Body of pancreas (tissue), 4 donors: Measurements from ENCODE around the gene NIN. TPM values are rescaled to one million over a fixed set of nuclear protein-coding genes. Genes with fewer than 3 reads are reported as not detected.

Experiments used
- ATAC-seq: fragments of 150-250 bp; one replicate; pipeline ENCODE4 v1.9.1; 2016
- DNase-seq, 4 donors: peaks; one replicate each; pipeline ENCODE4 v3.0.0-alpha.2; 2019
- H3K27ac ChIP-seq, 4 donors: fragments of 200-600 bp; sonication (generic); 1 replicate in 3 of 4; 2 replicates in 1 of 4; pipeline versions ENCODE4 v1.5.1 to v1.6.1; 2016 to 2019; ENCODE audit warnings: mild to moderate bottlenecking in 1 of 4, mixed read lengths in 1 of 4, moderate library complexity in 1 of 4
- H3K27me3 ChIP-seq, 2 donors: fragments of 200-600 bp; sonication (generic); one replicate each; pipeline ENCODE4 v1.6.0; 2016; ENCODE audit warnings: mild to moderate bottlenecking in 1 of 2
- H3K36me3 ChIP-seq, 2 donors: fragments of 200-600 bp; sonication (generic); replicated peaks in 1 of 2; 2 replicates each; pipeline ENCODE4 v1.5.1; 2016; ENCODE audit warnings: low read depth in 2 of 2; ENCODE audit not compliant: insufficient read depth in 1 of 2
- H3K4me1 ChIP-seq: fragments of 200-600 bp; sonication (generic); one replicate; pipeline ENCODE4 v1.6.0; 2016
- H3K4me3 ChIP-seq, 2 donors: fragments of 200-600 bp; sonication (generic); 1 replicate in 1 of 2; 2 replicates in 1 of 2; pipeline ENCODE4 v1.5.1; 2016 to 2019
- H3K9me3 ChIP-seq, 3 donors: fragments of 200-600 bp; sonication (generic); 1 replicate in 2 of 3; 2 replicates in 1 of 3; pipeline ENCODE4 v1.5.1; 2016
- CTCF ChIP-seq, 7 experiments: fragments of 450-650 bp in 4 of 7; fragments of 200-600 bp in 3 of 7; sonication (generic) in 3 of 7; IDR thresholded peaks; one replicate each; pipeline ENCODE4 v1.5.1; 2016 to 2019; ENCODE audit warnings: antibody characterized with exemption in 7 of 7
- POLR2A ChIP-seq, 3 donors: fragments of 450-650 bp; IDR thresholded peaks; one replicate each; pipeline ENCODE4 v1.6.1; 2016; ENCODE audit warnings: antibody characterized with exemption in 3 of 3, mild to moderate bottlenecking in 2 of 3
- WGBS, 2 donors: methylation state at CpG; one replicate each; pipeline ENCODE4 v1.1.5; 2017; 5-methylcytosine and 5-hydroxymethylcytosine counted together
- intact Hi-C: fragments of 100-400 bp; cut with DNase I; formaldehyde crosslinking; loops from one replicate; pipeline ENCODE4 v1.15.1; 2023
- total RNA-seq, 2 donors: library from RNA; depleted of rRNA; stranded (reverse); fragments of >200 nt; gene quantifications; one replicate each; pipeline ENCODE4 v1.1.0, GENCODE V29; 2016

NIN gene
- total RNA-seq, 2 donors from 2014 or later, result 6.6 to 16.9 TPM

GRCh38 chr14:50769863-50770500, 61.0 kb downstream of the NIN start:
- DNase-seq, result peak; percentile 81 to 91 (median 84)
- Histone ChIP-seq H3K4me1 (peaks cover 92% of the 10 kb centered on the region), H3K36me3 (no peaks in the 10 kb centered on the region), H3K27ac (peak overlapping the region; percentile 48 to 75 (median 74)), H3K9me3 (no peaks in the 10 kb centered on the region), H3K27me3 (no peaks in the 10 kb centered on the region), H3K4me3 (no peak overlapping the region)
- ATAC-seq, result peak; percentile 89
- no peak for TF ChIP-seq CTCF (IDR thresholded peaks at IDR 0.05)
- TF ChIP-seq POLR2A (IDR thresholded peaks at IDR 0.05), result peak in 2 of 3 donors; percentile 32 to 52
- WGBS, 2 donors, result 35 to 39% methylated on average over 13 of the region's 13 CpGs
- intact Hi-C loops, result loop anchor here (10.0 kb wide), 2 partner anchors 165 to 455 kb away; partner anchors contain the start of genes DMAC2L and L2HGDH

- Histone ChIP-seq H3K36me3 (no peaks in the 10 kb centered on the region), H3K4me1 (peaks cover 91% of the 10 kb centered on the region), H3K27ac (peak overlapping the region; percentile 16 to 74 (median 32)), H3K4me3 (no peak overlapping the region), H3K9me3 (no peaks in the 10 kb centered on the region), H3K27me3 (no peaks in the 10 kb centered on the region)
- WGBS, 2 donors, result 78 to 83% methylated on average over 3 of the region's 3 CpGs
- TF ChIP-seq CTCF (IDR thresholded peaks at IDR 0.05), result no peak
- DNase-seq, result no peak
- ATAC-seq, result no peak
- intact Hi-C loops, result no loop called here
Observed at GRCh38 chr14:50768680-50769079, 62.3 kb downstream of the NIN start.

GRCh38 chr14:50766338-50766886, 64.5 kb downstream of the NIN start:
- Histone ChIP-seq H3K9me3 (no peaks in the 10 kb centered on the region), H3K27ac (peak overlapping the region; percentile 29 to 78 (median 45)), H3K4me3 (no peak overlapping the region), H3K36me3 (no peaks in the 10 kb centered on the region), H3K27me3 (no peaks in the 10 kb centered on the region), H3K4me1 (peaks cover 92% of the 10 kb centered on the region)
- TF ChIP-seq CTCF (IDR thresholded peaks at IDR 0.05) (no peak), POLR2A (IDR thresholded peaks at IDR 0.05) (no peak)
- ATAC-seq (no peak), DNase-seq (peak in 2 of 4 donors; percentile 30 to 42)
- WGBS, 2 donors, result 18 to 20% methylated on average over 6 of the region's 6 CpGs
- intact Hi-C loops, result no loop called here

GRCh38 chr14:50763382-50764007, 67.5 kb downstream of the NIN start:
- no peaks in the 10 kb centered on the region for H3K27me3 ChIP-seq
- no peak overlapping the region for H3K4me3 ChIP-seq
- H3K27ac ChIP-seq, result peak overlapping the region; percentile 50 to 80 (median 72)
- ATAC-seq (peak; percentile 90), DNase-seq (peak; percentile 77 to 88 (median 80))
- H3K36me3 ChIP-seq, result no peaks in the 10 kb centered on the region
- WGBS, 2 donors, result 16 to 22% methylated on average over 12 of the region's 12 CpGs
- no peak for TF ChIP-seq POLR2A (IDR thresholded peaks at IDR 0.05)
- TF ChIP-seq CTCF (IDR thresholded peaks at IDR 0.05), result peak in 2 of 7 experiments; percentile 12 to 31
- intact Hi-C loops, result no loop called here
- H3K4me1 ChIP-seq, result peaks cover 83% of the 10 kb centered on the region
- no peaks in the 10 kb centered on the region for H3K9me3 ChIP-seq
